Measurements from ENCODE around the gene FKBP15. TPM values are rescaled to one million over a fixed set of nuclear protein-coding genes. Genes with fewer than 3 reads are reported as not detected.

Gene FKBP15
- total RNA-seq, 1 donor from 2014 or later = 18.2 TPM

DNA sequence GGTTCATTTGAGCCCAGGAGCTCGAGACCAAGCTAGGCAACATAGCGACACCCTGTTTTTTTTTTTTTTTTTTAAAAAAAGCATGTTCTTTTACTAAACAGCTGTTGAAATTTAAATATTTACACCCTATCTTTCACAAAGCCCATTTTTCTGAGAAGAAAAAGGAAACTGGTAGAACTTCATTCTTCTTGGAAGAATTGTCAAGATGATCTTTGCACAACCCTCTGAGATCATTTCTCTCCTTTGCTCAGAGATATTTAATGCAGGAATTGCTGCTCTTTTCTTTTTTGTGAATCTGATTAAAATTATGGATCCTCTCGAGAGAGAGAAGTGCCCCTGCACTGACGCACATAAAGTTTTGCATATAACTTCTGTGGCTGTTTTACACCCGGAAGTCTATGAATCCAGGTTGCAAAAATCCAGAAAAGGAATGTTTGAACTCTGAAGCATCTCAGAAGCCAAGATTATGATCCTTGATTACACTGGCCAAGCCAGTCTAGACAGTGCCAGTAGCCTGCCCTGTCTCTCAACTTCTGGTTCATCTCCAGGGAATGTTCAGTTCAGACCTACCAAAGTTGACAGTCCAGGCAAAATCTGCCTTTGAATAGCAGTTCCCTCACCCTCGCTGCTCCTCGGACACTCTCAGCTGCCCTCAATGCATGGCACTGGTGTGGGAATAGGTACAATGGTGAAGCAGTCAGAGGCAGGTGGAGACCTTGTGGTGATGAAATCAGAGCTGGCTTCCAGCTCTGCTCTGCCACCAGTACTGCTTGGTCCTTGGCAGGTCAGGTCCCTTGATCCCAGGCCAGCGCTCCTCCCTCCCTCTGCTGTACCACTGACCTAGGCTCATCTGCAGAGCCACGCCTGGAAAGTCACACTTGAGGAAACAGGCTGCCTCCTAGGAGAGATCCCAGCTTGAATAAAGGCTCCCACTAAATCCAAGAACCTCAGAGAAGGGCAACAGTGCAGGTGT lies 83.6 kb downstream of the FKBP15 start:
- TF ChIP-seq, protein P1, sequence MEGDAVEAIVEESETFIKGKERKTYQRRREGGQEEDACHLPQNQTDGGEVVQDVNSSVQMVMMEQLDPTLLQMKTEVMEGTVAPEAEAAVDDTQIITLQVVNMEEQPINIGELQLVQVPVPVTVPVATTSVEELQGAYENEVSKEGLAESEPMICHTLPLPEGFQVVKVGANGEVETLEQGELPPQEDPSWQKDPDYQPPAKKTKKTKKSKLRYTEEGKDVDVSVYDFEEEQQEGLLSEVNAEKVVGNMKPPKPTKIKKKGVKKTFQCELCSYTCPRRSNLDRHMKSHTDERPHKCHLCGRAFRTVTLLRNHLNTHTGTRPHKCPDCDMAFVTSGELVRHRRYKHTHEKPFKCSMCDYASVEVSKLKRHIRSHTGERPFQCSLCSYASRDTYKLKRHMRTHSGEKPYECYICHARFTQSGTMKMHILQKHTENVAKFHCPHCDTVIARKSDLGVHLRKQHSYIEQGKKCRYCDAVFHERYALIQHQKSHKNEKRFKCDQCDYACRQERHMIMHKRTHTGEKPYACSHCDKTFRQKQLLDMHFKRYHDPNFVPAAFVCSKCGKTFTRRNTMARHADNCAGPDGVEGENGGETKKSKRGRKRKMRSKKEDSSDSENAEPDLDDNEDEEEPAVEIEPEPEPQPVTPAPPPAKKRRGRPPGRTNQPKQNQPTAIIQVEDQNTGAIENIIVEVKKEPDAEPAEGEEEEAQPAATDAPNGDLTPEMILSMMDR (IDR thresholded peaks at IDR 0.05; ENCODE audit: partially characterized antibody, unreplicated experiment) = no peak
- no peaks in the 10 kb centered on the region for H3K27me3 Mint-ChIP-seq (ENCODE audit: unreplicated experiment)
- peaks cover 6% of the 10 kb centered on the region for H3K36me3 Mint-ChIP-seq (ENCODE audit: unreplicated experiment)
- DNase-seq = no peak
- no peaks in the 10 kb centered on the region for H3K4me1 Mint-ChIP-seq (ENCODE audit: low read depth, unreplicated experiment)
- H3K4me3 Mint-ChIP-seq (ENCODE audit: unreplicated experiment) = no peak overlapping the region
- peaks cover 2% of the 10 kb centered on the region for H3K9me3 Mint-ChIP-seq (ENCODE audit: unreplicated experiment)
- H3K27ac Mint-ChIP-seq (ENCODE audit: unreplicated experiment) = no peak overlapping the region

DNA sequence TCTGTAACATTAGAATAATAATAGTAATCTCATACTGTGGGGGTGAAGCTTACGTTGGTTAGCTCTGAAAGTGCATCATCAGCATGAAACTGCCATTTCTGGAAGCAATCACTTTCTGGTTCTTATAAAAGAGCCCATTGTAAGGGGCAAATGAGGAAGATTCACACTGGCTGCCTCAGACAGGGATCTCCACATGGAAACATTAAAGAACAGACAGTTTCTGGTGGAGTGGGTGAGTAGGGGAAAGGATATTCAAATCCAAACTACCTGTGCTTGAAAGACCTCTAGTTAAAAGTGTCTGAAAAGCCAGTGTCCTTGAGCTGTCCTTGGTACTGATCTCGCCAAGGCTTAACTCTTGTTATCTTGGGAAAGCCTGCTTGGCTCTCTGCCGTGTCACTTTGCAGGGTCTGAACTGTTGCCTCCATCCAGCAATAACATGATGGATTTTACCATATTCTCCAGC lies 89.4 kb downstream of the FKBP15 start:
- no peak for DNase-seq
- Mint-ChIP-seq H3K4me3 (ENCODE audit: unreplicated experiment) (no peak overlapping the region), H3K4me1 (ENCODE audit: low read depth, unreplicated experiment) (no peaks in the 10 kb centered on the region), H3K27me3 (ENCODE audit: unreplicated experiment) (no peaks in the 10 kb centered on the region), H3K9me3 (ENCODE audit: unreplicated experiment) (peaks cover 2% of the 10 kb centered on the region), H3K27ac (ENCODE audit: unreplicated experiment) (no peak overlapping the region), H3K36me3 (ENCODE audit: unreplicated experiment) (no peaks in the 10 kb centered on the region)
- TF ChIP-seq, protein P1 (IDR thresholded peaks at IDR 0.05; ENCODE audit: partially characterized antibody, unreplicated experiment) = no peak

DNA sequence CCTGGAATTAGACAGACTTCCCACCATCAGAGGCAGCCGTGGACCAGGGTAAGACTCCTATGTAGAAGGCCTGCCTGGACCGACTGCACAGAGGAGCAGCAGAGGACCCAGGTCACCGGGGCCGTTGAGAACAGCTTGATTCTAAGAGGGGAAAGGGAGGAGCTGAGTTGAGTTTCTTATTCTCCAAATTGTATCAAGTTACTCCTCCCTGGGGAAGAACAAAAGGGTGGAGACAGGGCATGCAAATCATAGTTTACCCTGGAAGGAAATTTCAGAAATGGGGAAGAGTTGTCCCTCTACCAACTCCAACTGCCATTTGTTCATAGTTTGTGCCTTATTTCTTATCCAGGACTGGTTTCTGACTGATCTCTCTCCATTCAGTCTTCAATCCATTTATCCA lies 91.2 kb downstream of the FKBP15 start:
- DNase-seq = no peak
- H3K9me3 Mint-ChIP-seq (ENCODE audit: unreplicated experiment) = no peaks in the 10 kb centered on the region
- H3K27me3 Mint-ChIP-seq (ENCODE audit: unreplicated experiment) = no peaks in the 10 kb centered on the region
- H3K27ac Mint-ChIP-seq (ENCODE audit: unreplicated experiment) = no peak overlapping the region
- no peak overlapping the region for H3K4me3 Mint-ChIP-seq (ENCODE audit: unreplicated experiment)
- no peaks in the 10 kb centered on the region for H3K4me1 Mint-ChIP-seq (ENCODE audit: low read depth, unreplicated experiment)
- no peaks in the 10 kb centered on the region for H3K36me3 Mint-ChIP-seq (ENCODE audit: unreplicated experiment)
- TF ChIP-seq, protein P1 (IDR thresholded peaks at IDR 0.05; ENCODE audit: partially characterized antibody, unreplicated experiment) = no peak

DNA sequence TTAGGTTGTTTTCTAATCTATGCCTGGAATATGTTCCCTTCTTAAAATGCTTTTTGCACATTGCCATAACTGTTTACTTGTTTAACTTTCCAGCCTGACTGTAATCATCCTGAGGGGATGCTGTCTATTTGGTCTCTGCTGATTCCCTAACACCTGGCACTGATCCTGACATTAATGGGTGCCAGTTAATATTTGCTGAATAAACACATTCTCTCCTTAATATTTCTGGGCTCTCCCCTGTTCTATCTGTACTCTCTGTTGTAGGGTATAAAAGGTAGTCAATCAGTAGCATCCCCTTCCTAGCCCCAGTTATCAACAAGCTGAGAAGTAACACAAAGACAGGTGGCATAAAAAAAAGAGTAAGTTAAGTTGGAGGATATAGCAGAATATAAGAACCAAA lies 91.6 kb downstream of the FKBP15 start:
- no peaks in the 10 kb centered on the region for H3K36me3 Mint-ChIP-seq (ENCODE audit: unreplicated experiment)
- no peak for DNase-seq
- H3K27me3 Mint-ChIP-seq (ENCODE audit: unreplicated experiment) = no peaks in the 10 kb centered on the region
- H3K27ac Mint-ChIP-seq (ENCODE audit: unreplicated experiment) = no peak overlapping the region
- no peak overlapping the region for H3K4me3 Mint-ChIP-seq (ENCODE audit: unreplicated experiment)
- H3K9me3 Mint-ChIP-seq (ENCODE audit: unreplicated experiment) = no peaks in the 10 kb centered on the region
- TF ChIP-seq, protein P1 (IDR thresholded peaks at IDR 0.05; ENCODE audit: partially characterized antibody, unreplicated experiment) = no peak
- no peaks in the 10 kb centered on the region for H3K4me1 Mint-ChIP-seq (ENCODE audit: low read depth, unreplicated experiment)
